GM15510 (cell line): ENCODE data around the gene ADPRHL1.

Source experiments
- POLR2A ChIP-seq: IDR thresholded peaks from 3 replicates; pipeline ENCODE4 v1.6.1; 2011; ENCODE audit warnings: borderline replicate concordance; ENCODE audit not compliant: insufficient read length; ENCODE audit errors: extremely low read depth

The ADPRHL1 gene

DNA sequence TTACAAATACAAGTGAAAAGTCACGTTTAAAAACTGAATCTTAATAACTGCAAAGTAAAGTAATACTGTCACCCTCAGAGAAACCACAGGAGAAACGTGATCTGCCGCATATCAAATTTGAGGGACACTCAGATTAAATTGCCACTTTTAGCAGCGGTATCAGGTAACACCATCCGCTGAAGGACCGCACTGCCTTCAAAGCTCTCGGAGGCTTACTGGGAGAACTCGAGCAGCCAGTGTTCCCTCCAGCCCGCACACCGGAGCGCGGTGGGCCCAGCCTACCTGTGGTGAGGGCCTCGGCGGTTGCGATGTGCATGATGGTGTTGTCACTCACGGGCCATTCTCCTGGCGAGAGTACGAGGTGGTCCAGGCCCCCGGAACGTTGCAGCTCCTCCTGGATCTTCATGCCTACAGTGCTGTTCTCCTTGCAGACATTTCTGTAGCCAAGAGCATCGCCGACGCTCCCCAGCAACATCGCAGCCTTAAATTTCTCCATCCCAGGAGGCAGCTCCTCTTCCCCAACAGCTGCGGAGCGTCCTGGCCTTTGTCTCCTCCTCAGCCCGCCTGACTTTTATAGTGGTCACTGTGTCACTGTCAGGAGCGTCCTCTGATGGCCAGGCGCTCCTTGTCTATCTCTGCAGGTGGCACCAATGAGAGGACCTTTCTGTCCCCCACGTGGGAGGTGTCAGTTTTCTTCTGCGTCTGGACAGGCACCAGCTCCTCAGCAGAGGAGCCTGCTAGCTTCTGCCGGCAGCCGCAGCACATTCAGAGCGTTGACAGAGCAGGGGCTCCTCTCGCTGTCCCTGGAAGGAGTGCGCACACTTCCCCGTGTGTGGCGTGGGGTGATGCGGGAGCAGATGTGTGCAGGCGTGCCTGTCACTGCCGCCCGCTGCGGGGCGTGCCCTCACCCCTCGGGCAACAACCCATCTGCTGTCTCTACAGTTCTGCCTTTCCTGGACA, at the start of gene ADPRHL1:
Gene ADPRHL1, minus strand, starts transcription at position 547 of the 960 bp plus-strand sequence. Its CDS starts 51 bp downstream, at position 496.
- TF ChIP-seq POLR2A: no peak

- no peak for TF ChIP-seq POLR2A
These were observed 49.4 kb upstream of the ADPRHL1 start for GRCh38 chr13:113502686-113503085.

GRCh38 chr13:113500530-113501265, 47.4 kb upstream of the ADPRHL1 start:
- TF ChIP-seq POLR2A: no peak

- TF ChIP-seq POLR2A: no peak
These were observed 46.6 kb upstream of the ADPRHL1 start for GRCh38 chr13:113499936-113500335.

GRCh38 chr13:113498905-113499304, 45.6 kb upstream of the ADPRHL1 start:
- TF ChIP-seq POLR2A: no peak

DNA sequence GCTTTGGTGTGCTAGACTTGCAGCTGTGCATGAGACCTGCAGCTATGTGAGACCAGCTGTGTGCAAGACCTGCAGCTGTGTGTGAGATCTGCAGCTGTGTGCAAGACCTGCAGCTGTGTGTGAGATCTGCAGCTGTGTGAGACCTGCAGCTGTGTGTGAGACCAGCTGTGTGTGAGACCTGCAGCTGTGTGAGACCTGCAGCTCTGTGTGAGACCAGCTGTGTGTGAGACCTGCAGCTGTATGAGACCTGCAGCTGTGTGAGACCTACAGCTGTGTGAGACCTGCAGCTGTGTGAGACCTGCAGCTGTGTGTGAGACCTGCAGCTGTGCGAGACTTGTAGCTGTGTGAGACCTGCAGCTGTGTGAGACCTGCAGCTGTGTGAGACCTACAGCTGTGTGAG, 43.9 kb upstream of the ADPRHL1 start:
- no peak for TF ChIP-seq POLR2A

DNA sequence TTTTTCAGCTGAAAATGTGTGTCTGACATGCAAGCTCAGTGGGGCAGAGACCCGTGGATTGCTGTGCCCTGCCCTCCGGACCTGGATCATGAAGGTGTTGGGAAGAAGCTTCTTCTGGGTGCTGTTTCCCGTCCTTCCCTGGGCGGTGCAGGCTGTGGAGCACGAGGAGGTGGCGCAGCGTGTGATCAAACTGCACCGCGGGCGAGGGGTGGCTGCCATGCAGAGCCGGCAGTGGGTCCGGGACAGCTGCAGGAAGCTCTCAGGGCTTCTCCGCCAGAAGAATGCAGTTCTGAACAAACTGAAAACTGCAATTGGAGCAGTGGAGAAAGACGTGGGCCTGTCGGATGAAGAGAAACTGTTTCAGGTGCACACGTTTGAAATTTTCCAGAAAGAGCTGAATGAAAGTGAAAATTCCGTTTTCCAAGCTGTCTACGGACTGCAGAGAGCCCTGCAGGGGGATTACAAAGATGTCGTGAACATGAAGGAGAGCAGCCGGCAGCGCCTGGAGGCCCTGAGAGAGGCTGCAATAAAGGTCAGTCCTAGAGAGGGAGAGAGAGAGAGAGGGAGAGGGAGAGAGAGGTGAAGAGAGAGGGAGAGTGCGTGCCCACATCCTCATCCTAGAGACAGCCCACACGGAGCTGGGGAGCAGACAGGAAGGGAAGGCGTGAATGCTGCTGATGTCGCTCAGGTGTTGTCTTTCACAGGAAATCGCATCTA, 42.4 kb upstream of the ADPRHL1 start:
- no peak for TF ChIP-seq POLR2A

- TF ChIP-seq POLR2A: no peak
These were observed 40.1 kb upstream of the ADPRHL1 start for GRCh38 chr13:113493315-113493951.

DNA sequence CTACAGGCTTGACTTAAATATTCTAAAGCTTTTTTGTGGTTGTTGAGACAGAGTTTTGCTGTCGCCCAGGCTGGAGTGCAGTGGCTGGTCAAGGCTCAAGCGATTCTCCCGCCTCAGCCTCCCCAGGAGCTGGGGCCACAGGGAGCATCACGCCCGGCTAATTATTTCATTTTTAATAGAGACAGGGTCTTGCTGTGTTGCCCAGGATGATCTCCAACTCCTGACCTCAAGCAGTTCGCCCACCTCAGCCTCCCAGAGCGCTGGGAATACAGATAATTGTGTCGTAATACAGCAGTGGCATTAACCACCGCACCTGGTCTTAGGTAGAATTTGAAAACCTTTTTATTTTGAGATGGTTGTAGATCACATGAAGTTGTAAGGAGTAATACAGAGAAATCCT, 38.7 kb upstream of the ADPRHL1 start:
- no peak for TF ChIP-seq POLR2A

- TF ChIP-seq POLR2A: no peak
These were observed 38.2 kb upstream of the ADPRHL1 start for GRCh38 chr13:113491418-113491883.

- TF ChIP-seq POLR2A: peak; percentile 88
These were observed 37.5 kb upstream of the ADPRHL1 start, which contains the start of gene DCUN1D2 for GRCh38 chr13:113490496-113491417. Gene DCUN1D2 (minus strand): TSS chr13:113490711. CDS start chr13:113490669, 42 bp downstream.

- no peak for TF ChIP-seq POLR2A
These were observed 36.5 kb upstream of the ADPRHL1 start for GRCh38 chr13:113489549-113490495.
